ENCODE measurements around the gene KCNT2.
"Not testable (repeated sequence)": the region's sequence is repeated elsewhere in the genome, so short reads cannot be mapped to it uniquely, and the experiment has no call there.

KCNT2 gene

DNA sequence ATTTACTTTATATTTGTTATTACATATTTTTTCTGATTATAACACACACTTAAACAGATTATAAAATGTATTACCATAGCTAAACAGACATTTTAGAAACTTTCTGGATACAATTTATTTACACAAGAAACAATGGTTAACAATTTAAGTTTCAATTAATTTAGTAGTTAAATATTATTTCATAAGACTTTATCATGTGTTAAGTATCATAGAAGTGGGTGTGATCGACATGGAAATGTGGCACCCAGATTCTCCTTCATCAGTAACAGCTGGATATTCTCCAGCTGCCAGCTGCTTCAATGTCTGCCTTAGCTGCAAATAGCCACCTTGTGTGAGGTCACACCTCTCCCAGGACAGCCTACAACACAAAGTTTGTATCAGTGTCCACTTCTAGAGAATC lies 97.8 kb downstream of the KCNT2 start:
- no peak for DNase-seq

DNA sequence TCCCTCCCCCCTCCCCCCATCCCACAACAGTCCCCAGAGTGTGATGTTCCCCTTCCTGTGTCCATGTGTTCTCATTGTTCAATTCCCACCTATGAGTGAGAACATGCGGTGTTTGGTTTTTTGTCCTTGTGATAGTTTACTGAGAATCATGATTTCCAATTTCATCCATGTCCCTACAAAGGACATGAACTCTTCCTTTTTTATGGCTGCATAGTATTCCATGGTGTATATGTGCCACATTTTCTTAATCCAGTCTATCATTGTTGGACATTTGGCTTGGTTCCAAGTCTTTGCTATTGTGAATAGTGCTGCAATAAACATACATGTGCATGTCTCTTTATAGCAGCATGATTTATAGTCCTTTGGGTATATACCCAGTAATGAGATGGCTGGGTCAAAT lies 104.0 kb downstream of the KCNT2 start:
- not testable (repeated sequence) for DNase-seq

DNA sequence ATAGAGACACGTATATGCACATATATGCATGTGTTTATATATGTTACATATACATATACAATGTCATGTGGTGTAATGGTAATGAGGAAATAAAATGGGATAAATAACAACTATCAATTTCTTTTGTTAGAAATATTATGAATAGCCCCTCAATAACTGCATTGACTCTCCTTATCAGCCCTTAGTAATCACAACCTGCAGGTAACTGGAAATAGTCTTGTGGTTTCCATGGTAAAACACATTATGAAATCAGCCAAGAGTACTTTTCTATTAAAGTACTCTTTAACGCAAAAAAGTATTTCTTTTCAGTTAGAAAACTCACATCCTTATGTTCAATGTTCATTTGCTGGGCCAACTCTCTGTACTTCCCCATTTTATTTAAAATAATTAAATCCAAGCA lies 105.8 kb downstream of the KCNT2 start:
- no peak for DNase-seq

DNA sequence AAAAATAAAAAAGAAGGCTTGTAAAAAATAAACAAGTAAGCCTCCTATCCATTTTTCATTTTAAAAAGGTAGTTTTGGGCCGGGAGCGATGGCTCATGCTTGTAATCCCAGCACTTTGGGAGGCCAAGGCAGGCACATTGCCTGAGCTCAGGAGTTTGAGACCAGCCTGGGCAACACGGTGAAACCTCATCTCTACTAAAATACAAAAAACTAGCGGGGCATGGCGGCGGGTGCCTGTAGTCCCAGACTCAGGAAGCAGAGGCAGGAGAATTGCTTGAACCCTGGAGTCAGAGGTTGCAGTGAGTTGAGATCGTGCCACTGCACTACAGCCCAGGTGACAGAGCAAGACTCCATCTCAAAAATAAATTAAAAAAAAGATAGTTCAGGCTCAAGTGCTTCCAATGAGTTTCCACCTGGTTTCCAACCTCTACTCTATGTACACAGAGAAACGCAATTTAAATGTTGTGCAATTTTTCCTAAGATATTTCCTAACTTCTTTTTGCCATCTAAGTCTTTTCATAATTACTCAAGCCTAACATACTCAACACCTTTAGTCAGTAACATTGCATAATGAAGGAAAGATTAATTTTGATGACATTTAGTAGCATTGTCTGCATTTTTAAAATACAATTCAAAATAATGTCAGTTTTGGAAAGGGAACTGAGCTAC lies 106.3 kb downstream of the KCNT2 start:
- no peak for DNase-seq

DNA sequence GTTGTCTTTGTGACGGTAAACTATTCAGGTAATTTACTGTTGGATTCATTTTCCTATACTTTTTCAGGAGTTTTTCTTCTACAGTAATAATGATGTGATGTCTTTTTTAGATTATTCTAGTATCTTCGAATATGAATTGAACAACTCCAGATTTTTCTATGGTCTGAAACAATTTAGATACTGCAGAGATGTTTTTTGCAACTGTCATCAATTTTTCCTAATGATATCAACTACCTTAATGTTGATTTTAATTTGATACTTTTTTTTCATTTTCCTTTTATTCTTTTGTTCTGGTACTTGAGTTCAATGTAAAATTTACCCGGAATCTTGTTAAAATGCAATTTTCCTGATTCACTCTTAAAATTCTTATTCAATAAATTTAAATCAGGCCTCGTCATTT lies 110.4 kb downstream of the KCNT2 start:
- DNase-seq, result no peak

DNA sequence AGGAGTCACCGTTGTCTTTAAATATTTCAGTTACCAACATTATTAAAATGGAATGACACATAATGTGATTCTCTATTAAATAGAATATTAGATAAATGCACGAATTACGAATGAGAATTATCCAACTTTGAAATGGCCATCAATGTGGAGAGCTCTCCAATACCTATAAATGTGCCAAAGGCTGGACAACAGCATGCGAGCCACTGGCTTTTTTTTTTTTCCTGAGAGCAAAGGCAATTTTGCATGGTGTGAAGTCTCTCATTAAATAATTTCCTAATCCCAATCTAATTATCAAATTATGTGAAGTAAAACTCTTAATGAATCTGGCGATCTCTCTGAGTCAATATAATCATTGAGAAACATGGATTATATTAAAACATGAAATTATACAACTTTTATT lies 113.5 kb downstream of the KCNT2 start:
- no peak for DNase-seq

DNA sequence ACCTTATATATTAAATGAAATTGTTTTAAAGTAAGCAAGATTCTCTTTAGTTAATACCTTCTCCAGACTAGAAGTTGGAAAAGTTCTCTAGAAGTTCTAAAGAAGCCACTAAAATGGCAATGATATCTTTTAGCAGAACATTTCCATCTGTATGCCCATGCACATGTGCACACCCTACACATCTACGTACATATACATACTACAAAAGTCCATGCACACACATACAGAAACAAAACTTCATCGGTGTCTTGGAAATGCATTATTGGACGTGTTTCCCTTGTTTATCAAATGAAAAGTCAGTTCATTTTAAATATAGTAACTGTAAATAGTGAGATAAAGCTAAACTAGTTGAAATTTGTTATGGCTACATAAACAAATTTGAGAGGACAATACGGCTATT lies 114.4 kb downstream of the KCNT2 start:
- no peak for DNase-seq

DNA sequence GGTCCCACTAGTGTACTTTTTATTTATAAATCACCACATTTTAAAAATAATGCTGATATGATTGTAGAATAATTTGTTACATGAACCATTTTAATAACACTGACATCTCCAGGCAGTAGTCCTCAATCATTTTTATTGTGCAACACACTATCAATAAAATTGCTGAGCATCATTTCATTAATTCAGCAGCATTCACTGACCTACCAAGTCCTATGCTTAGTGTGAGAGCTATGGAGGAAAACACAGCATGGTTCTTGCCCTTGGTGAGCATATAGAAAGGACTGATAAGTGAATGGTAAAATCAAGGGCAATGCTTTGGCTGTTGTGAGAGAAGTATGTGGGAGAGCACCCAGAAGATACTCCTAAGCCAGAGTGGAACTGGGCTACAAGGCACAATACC lies 119.7 kb downstream of the KCNT2 start:
- DNase-seq, result no peak

DNA sequence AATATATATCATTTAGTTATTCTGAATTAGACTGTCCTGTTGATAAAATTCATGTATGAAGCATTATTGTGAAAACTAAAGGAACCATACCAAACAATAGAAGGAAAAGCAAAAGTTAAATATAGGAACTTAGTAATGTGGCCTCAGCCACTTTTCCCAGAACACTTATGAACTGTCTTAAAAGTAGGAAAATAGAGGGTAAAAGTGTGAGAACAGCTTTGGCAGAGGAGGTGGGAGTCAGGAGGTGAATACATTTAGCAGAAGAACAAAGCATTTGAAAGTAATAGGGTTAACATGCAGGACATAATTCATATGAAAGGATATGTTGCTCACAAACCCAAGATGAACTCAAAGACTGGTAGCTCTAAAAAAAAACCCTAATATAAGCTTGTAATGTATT lies 121.9 kb downstream of the KCNT2 start:
- no peak for DNase-seq

DNA sequence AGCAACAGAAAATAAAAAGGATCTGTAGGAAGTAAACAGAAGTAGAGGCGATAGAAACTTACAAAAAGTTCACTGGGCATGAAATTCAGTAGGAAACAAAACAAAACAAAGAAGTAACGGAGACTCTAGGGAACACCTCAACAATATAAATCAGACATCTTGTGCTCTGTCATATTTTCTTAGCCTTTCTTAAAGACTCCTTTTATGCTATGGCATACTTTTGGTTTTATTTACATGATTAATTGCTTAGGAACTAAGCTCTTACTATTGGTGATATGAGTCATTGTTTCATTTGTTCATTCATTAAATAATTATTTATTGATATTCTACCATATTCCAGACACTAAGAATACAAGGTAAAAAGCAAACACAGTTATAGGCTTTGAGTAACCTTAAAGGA lies 126.6 kb downstream of the KCNT2 start:
- no peak for DNase-seq

DNA sequence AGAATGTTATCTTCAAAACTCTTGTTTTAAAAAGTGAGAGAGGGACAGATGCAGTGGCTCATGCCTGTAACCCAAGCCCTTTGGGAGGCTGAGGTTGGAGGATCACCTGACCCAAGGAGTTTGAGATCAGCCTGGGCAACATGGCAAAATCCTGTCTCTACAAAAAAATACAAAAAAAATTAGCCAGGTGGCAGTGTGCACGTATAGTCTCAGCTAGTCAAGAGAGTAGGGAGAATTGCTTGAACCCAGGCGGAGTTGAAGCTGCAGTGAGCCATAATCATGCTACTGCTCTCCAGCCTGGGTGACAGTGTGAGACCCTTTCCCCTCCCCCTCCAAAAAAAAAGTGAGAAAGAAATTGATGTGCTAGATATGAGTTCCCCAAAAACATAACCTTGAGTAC lies 131.0 kb downstream of the KCNT2 start:
- no peak for DNase-seq

DNA sequence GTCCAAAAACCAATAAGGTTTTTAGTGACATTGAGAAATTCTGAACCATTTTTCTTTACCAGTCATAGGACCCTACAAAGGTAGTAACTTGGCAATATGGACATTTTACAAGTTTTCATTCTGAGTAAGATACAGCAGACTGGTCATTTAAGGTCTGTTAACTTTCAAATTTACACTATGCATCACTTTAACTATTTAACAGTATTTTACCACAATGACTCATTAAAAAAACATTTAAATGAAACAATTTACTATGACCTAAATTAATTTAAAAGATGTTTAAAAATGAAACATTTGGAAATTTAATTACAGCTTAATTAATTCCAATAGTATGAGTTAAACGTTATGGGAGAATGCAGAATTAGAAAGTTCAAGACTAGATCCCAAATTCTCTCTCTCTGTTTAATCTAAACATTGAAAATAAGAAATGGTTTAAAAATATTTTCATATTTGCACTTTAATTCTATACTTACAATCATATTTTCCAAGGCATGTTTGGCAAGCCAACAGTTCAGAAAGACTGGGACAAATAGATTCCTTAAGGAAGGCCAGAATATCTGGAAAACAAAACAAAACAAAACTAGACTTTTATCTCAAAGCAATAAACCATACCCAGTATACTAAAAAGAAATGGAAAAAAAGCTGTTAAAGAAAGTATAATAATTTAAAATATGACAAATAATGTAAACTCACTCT lies 140.9 kb downstream of the KCNT2 start:
- no peak for DNase-seq

DNA sequence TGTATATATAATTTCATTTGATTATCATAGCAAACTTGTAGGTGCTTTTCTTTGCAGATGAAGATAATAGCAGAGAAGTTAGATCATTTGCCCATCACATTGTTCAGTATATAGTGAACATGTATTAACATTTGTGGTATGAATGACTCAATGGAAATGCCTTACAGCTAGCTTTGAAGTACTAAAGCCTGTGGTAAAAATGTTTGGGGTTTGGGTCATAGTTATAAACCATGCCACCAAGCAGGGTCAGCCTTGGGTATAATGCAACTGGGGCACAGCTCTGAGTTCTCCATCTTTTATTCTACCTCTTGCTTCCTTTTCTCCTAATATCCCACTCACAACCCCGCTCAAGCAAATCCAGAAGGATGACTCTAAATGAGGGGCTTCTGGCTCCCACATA lies 141.6 kb downstream of the KCNT2 start:
- no peak for DNase-seq

DNA sequence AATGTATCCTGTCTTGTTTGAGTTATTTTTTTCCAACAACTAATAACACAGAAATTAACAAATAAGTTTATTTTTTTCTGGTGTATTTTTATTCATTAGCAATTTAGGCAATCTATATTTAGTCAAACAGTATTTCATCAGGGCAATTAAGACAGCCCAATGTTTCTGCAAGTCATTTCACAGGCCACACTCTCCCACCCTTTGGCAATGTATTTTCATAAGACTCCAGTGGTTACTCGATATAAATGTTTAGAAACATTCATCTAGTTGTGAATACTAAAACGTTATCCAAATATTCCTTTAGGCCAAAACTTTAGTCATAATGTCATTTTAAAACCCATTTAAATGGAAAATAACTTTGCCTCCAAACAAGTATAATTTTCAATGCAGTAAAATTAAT lies 142.1 kb downstream of the KCNT2 start:
- no peak for DNase-seq

DNA sequence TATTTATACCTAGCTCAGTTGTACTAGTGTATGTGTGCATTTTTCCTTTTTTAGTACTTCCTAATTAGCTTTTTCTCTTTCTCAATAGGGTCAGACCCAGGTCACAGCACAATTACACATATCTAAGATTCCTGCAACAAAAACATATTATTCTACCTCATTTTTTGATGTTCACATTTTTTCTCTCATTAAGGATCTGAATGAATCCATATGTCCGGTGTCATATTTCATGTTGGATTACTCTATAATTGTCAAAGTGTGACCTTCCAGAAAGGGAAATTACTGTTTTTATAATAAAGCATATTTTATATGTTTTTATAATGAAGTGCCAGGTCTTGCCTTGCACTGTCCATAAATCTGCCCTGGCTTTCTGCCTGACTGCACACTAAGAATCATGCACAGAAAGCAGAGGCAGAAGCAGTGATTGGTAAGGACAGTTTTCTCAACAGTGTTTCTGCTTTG lies 143.7 kb downstream of the KCNT2 start:
- no peak for DNase-seq

DNA sequence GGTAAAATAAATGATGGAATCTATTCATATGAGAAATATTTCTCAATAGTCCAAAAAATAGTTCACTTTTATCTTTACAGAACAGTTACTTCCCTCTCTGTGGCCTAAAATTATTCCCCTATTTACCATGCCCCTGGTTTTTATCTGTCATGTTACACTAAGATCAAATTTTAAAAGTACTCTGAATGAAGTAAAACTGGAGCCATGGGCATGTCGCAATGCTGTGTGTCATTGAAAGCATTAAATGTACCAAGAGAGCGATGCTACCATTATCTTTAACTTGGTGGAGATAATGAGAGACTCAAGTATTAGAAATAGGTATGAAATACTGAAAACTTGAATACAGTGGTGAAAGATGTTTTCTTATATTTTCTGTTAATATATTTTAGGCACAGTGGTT lies 146.2 kb downstream of the KCNT2 start:
- no peak for DNase-seq

DNA sequence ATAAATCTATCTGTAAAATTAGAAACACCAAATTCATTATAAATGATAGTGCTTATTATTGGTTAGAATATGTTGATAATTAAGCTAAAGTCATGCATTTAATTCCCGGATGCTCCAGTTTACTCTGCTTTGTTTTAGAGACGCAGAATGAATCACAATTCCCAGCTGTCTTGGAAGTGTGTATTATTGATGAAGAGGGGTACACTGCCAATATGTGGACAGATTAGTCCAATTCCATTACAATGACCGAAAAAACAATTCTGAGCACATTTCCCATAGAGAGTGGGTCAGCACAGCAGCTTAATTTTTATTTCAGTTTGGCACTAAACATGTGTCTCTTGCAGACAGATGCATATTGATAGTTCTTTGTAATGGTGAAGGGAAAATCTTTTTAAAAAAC lies 146.7 kb downstream of the KCNT2 start:
- DNase-seq, result no peak

DNA sequence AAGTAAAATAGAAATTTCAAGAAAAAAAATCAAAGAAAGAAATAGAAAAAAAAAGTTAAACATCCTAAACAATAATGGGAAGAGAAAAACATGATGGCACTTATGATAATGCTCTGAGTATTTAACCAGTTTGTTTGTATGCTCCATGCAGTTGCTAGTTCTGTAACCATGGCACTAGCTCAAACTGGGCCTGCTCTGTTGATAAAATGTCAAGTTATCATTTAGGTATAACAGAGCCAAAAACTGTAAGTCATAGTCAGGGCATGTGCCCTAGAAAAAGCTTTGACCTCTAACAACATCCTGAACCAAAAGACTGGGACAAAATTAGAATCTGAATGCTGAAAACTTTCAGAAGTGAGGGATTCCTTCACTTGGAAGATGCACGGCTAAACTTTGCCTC lies 148.9 kb downstream of the KCNT2 start:
- no peak for DNase-seq

DNA sequence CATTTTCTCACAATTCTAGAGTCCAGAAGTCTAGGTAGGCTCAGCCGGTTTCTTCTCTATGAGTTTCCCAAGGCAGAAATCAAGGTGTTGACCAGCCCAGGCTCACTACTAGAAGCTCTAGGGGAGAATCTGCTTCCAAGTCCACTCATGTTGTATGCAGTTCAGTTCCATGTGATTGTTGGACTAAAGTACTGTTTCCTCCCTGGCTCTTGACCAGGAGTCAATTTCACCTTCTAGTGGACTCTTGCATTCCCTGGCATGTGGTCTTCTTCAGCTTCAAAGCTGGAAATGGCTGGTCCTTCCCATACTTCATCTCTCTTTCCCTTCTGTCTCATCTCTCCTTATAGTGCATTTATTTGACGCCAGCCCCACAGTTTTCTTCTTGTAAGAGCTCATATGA lies 153.4 kb downstream of the KCNT2 start:
- DNase-seq, result no peak

DNA sequence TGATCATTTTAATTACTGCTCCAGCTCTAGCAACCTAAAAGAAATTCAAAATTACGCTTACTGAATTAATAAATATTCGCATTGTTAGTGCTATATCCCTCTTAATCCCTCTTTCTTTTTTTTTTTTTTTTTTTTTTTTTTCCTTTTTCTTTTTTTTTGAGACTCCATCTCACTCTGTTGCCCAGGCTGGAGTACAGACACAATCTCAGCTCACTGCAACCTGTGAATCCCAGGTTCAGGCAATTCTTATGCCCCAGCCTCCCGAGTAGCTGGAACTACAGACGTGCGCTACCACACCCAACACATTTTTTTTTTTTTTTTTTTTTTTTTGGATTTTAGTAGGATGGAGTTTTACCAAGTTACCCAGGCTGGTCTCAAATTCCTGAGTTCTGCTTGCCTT lies 157.1 kb downstream of the KCNT2 start:
- no peak for DNase-seq

DNA sequence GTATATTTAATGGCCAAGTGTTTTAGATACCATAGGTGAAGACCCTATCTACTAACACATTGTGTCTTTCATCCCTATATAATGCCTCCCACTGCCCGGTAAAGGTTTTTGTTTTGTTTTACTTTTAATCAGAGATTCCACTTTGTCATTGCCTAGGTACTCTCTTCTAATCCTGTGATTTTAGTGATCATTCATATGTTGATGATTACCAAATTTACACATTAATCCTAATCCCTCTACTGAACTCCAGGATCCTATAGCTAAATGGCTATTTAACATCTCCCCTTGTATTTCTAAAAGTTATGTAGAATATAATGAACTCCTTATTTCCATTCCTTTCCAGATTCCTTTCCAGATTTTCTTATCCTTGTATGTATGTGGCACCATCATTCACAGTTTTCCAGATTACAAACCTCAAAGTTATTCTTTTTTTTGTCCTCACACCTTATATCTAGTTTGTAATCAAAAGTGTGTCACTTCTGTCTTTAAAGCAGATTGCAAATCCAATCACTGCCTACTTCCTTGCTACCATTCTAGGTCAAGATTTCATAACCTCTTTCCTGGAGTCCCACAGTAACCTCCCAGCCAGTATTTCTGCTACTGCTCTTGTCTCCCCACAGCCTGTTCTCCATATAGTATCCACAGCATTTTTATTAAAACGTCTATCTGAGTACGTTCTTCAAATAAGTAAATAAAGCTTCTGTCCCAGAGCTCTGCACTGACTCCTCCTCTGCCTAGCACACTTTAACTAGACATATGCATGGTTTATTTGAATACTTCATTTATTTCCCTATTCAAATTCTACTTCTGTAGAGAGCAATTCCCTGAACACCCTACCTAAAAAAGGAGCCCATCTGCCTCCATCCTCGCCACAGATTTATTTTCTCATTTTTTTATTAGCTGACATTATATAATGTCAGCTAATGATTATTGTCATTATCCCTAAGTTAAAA lies 157.8 kb downstream of the KCNT2 start:
- no peak for DNase-seq

DNA sequence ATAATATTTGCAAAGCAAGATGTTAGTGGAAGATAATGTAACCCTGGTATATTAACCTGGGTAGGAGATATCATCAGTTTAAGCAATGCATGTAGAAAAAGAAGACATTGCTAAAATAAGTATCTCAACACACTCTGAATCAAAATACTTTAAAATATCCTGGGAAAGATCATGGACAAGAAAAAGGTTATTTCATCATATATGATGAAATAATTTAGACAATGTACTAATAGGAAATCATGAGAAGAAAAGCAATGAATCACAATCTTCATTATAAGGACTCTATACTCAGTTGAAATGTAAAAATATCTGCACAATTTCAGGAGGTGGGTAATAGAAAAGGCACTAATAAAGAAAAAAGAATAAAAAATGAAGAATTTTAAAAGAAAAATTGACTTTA lies 158.8 kb downstream of the KCNT2 start:
- DNase-seq, result no peak

DNA sequence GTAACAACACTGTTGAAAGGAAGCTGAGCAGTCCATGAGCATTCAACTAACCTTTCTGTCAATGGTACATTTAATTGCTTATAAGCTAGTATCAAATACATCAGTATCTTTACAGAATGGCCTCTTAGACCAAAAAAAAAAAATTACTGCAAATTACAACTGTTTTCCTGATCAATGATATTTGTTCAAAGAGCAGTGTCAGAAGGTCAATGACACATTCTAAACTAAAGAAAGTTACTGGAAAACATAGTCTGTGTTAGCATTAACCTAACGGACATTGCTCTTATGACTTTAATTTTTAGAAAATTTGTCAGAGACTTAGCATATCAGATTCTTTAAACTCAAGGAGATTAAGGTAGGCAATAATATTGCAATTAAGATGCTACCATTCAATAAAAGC lies 162.5 kb downstream of the KCNT2 start:
- no peak for DNase-seq

DNA sequence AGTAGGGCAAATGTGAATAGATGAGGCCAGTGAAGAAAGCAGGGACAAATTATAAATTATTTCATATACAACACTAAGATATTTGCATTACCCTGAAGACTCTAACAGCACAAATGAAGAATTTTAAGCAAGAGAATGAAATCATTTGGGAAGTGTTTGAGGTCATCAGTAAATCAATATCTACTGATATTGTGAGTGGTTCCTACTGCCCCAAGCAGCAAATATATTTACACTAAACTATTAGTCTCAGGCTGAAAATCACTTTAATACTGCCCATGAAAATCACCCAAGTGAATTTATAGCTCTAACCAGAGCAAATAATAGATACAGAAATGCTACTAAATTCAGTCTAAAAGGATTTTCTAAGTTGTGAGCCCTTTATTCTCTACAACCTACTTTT lies 163.6 kb downstream of the KCNT2 start:
- DNase-seq, result no peak

Measured in activated T-cell treated with anti-CD3 and anti-CD28 coated beads for 4 hours (primary cell).